WTC11 (cell line): ENCODE measurements around the gene LENG9. TPM values are rescaled to one million over a fixed set of nuclear protein-coding genes. Genes with fewer than 3 reads are reported as not detected.

ENCODE experiments used
- ATAC-seq: fragments of 200-7000 bp; cut with Tn5 transposase; 2 replicates; pipeline ENCODE4 v1.10.0; 2021; ENCODE audit warnings: mild to moderate bottlenecking, moderate library complexity
- CTCF ChIA-PET: fragments of 300-600 bp; sonication (Branson Sonifier 250); formaldehyde crosslinking; loops from one replicate; lab custom pipeline; 2021; ENCODE audit warnings: antibody characterized with exemption; lab: Charles Lee
- POLR2A ChIA-PET: fragments of 350-600 bp; sonication (Branson Sonifier 250); formaldehyde crosslinking; loops from one replicate; lab custom pipeline; 2021; ENCODE audit warnings: antibody characterized with exemption; lab: Charles Lee
- DNase-seq: peaks from one replicate; pipeline ENCODE4 v3.0.0; 2021; ENCODE audit warnings: low spot score
- H3K27ac Mint-ChIP-seq: 2 replicates; pipeline ENCODE4 v1.8.0; 2021; ENCODE audit warnings: mixed read lengths
- H3K27me3 Mint-ChIP-seq: 2 replicates; pipeline ENCODE4 v1.8.0; 2021; ENCODE audit warnings: low read depth, mild to moderate bottlenecking, moderate library complexity, mixed read lengths
- H3K36me3 Mint-ChIP-seq: 2 replicates; pipeline ENCODE4 v1.8.0; 2021; ENCODE audit warnings: mixed read lengths
- H3K4me1 Mint-ChIP-seq: 2 replicates; pipeline ENCODE4 v1.8.0; 2022; ENCODE audit warnings: mixed read lengths
- H3K4me3 Mint-ChIP-seq: 2 replicates; pipeline ENCODE4 v1.8.0; 2021; ENCODE audit warnings: mild to moderate bottlenecking, moderate library complexity, mixed read lengths
- H3K9me3 Mint-ChIP-seq: 2 replicates; pipeline ENCODE4 v1.8.0; 2021; ENCODE audit warnings: mixed read lengths
- CDX4 ChIP-seq: fragments of 250-450 bp; sonication (Bioruptor Pico); IDR thresholded peaks from 2 replicates; pipeline ENCODE4 v1.9.0; 2021; ENCODE audit warnings: moderate library complexity, mild to moderate bottlenecking, inconsistent platforms, borderline replicate concordance
- CREB1 ChIP-seq: sonication (generic); formaldehyde crosslinking; IDR thresholded peaks from 2 replicates; pipeline ENCODE4 v1.8.0; 2023; ENCODE audit warnings: mild to moderate bottlenecking, missing genetic modification reagents
- CREM ChIP-seq: sonication (generic); formaldehyde crosslinking; IDR thresholded peaks from 2 replicates; pipeline ENCODE4 v1.8.1; 2022; ENCODE audit warnings: mild to moderate bottlenecking, missing genetic modification reagents, moderate library complexity
- E2F4 ChIP-seq: sonication (generic); formaldehyde crosslinking; IDR thresholded peaks from 2 replicates; pipeline ENCODE4 v1.8.1; 2022; ENCODE audit warnings: low read depth, mild to moderate bottlenecking, moderate library complexity, missing genetic modification reagents, borderline replicate concordance
- ELF4 ChIP-seq: sonication (generic); formaldehyde crosslinking; IDR thresholded peaks from 2 replicates; pipeline ENCODE4 v1.8.1; 2022; ENCODE audit warnings: low read depth, mild to moderate bottlenecking, moderate library complexity, missing genetic modification reagents
- FOXK1 ChIP-seq: sonication (generic); formaldehyde crosslinking; IDR thresholded peaks from 2 replicates; pipeline ENCODE4 v1.8.0; 2022; ENCODE audit warnings: mild to moderate bottlenecking, moderate library complexity, missing genetic modification reagents
- GRHL2 ChIP-seq: fragments of 250-450 bp; sonication (Bioruptor Pico); IDR thresholded peaks from 2 replicates; pipeline ENCODE4 v1.8.0; 2022; ENCODE audit warnings: mild to moderate bottlenecking, moderate library complexity; ENCODE audit not compliant: insufficient replicate concordance, severe bottlenecking
- HMGA2 ChIP-seq: fragments of 250-450 bp; sonication (Bioruptor Pico); IDR thresholded peaks from 2 replicates; pipeline ENCODE4 v1.4.0; 2021; ENCODE audit warnings: mild to moderate bottlenecking, moderate library complexity
- IRF2 ChIP-seq: sonication (generic); formaldehyde crosslinking; IDR thresholded peaks from 2 replicates; pipeline ENCODE4 v1.8.0; 2022; ENCODE audit warnings: low read depth, missing genetic modification reagents, borderline replicate concordance
- JAZF1 ChIP-seq: fragments of 250-450 bp; sonication (Bioruptor Pico); IDR thresholded peaks from 2 replicates; pipeline ENCODE4 v1.9.0; 2021; ENCODE audit warnings: moderate library complexity, mild to moderate bottlenecking, inconsistent platforms
- KAT7 ChIP-seq: sonication (generic); formaldehyde crosslinking; IDR thresholded peaks from 2 replicates; pipeline ENCODE4 v1.8.1; 2023; ENCODE audit warnings: missing genetic modification reagents, mild to moderate bottlenecking, borderline replicate concordance
- NFE2L1 ChIP-seq: sonication (generic); formaldehyde crosslinking; IDR thresholded peaks from 2 replicates; pipeline ENCODE4 v1.8.1; 2023; ENCODE audit warnings: missing genetic modification reagents
- OVOL2 ChIP-seq: fragments of 250-450 bp; sonication (Bioruptor Pico); IDR thresholded peaks from 2 replicates; pipeline ENCODE4 v1.9.0; 2021; ENCODE audit warnings: mild to moderate bottlenecking, borderline replicate concordance
- SMAD3 ChIP-seq: sonication (generic); formaldehyde crosslinking; IDR thresholded peaks from 2 replicates; pipeline ENCODE4 v1.8.0; 2022; ENCODE audit warnings: missing genetic modification reagents, mild to moderate bottlenecking, borderline replicate concordance
- SMAD4 ChIP-seq: sonication (generic); formaldehyde crosslinking; IDR thresholded peaks from 2 replicates; pipeline ENCODE4 v1.8.0; 2022; ENCODE audit warnings: mild to moderate bottlenecking, missing genetic modification reagents
- TP53 ChIP-seq: sonication (generic); formaldehyde crosslinking; IDR thresholded peaks from 2 replicates; pipeline ENCODE4 v1.8.1; 2023; ENCODE audit warnings: mild to moderate bottlenecking, missing genetic modification reagents
- ZBTB43 ChIP-seq: sonication (generic); formaldehyde crosslinking; IDR thresholded peaks from 2 replicates; pipeline ENCODE4 v1.8.1; 2023; ENCODE audit warnings: mild to moderate bottlenecking, missing genetic modification reagents
- ZMAT4 ChIP-seq: fragments of 250-450 bp; sonication (Bioruptor Pico); IDR thresholded peaks from 2 replicates; pipeline ENCODE4 v1.9.0; 2021; ENCODE audit warnings: mild to moderate bottlenecking
- ZNF219 ChIP-seq: sonication (generic); formaldehyde crosslinking; IDR thresholded peaks from 2 replicates; pipeline ENCODE4 v1.8.0; 2023; ENCODE audit warnings: missing genetic modification reagents, mild to moderate bottlenecking, borderline replicate concordance
- ZNF317 ChIP-seq: sonication (generic); formaldehyde crosslinking; IDR thresholded peaks from 2 replicates; pipeline ENCODE4 v1.8.1; 2023; ENCODE audit warnings: low read depth, mild to moderate bottlenecking, moderate library complexity, missing genetic modification reagents, borderline replicate concordance
- ZNF416 ChIP-seq: fragments of 250-450 bp; sonication (Bioruptor Pico); IDR thresholded peaks from 2 replicates; pipeline ENCODE4 v1.9.0; 2021; ENCODE audit warnings: mild to moderate bottlenecking, inconsistent platforms
- total RNA-seq: library from RNA; stranded (reverse); gene quantifications from 3 replicates; pipeline ENCODE4 v1.2.3, GENCODE V29; 2021
- TF ChIP-seq, protein P1 (sequence below): sonication (generic); formaldehyde crosslinking; IDR thresholded peaks from 2 replicates; pipeline ENCODE4 v1.8.0; 2023; ENCODE audit warnings: mild to moderate bottlenecking, missing genetic modification reagents
- TF ChIP-seq, protein P2 (sequence below): sonication (generic); formaldehyde crosslinking; IDR thresholded peaks from 2 replicates; pipeline ENCODE4 v1.8.1; 2023; ENCODE audit warnings: mild to moderate bottlenecking, moderate library complexity, missing genetic modification reagents

The LENG9 gene
- total RNA-seq, 1 experiment from 2014 or later = 6.1 TPM

DNA sequence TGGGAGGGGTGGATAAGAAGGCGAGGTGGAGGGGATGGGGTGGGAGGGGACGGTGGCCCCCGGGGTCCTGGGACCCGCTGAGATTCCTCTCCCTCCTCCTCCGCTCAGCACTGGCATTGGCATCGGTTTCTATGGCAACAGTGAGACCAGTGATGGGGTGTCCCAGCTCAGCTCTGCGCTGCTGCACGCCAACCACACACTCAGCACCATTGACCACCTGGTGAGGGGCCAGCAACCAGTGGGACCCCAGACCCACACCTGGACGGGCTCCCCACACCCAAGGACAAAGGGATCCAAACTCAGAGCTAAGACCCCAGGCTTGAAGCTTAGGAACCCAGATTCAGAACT, 42.4 kb downstream of the LENG9 start (continued):
- no peak for TF ChIP-seq ZBTB43 (CRISPR knock-in tag)
- TF ChIP-seq IRF2 (CRISPR knock-in tag) = no peak

DNA sequence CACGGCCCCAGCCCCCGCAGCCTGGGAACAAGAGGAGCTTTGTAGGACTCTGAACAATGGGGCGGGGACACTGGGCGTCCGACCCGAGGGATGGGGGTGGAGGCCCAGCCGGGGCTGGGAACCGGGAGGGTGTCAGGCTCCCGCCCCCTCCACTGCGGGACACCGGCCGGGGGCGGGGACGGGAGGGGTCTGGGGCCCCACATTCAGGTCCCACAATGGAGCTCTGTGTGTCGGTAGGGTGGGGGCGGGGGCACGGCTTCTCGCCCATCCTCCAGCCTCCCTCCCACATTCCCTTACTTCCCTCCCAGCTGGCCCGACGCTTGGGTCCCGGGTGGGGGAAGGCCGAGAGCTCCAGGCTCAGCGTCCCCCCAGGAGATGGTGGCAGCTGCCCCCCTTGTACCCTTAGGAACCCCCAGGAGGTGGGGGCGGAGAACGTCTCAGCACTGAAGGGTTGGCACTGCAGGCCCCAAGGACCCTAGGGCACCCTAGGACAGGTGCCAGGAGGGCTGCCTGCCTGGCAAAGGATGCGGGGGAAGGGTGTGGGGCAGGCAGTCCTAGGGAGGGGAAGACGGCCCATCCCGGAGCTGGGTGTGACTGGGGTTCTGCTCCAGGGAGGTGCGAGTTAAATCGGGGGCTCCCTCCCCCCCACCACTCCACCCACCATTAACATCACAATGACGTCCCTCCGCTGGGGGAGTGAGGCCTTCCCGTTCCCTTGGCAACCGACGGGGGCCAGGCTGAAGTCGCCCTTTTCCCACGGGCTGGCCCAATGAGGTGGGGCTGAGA, 43.0 kb downstream of the LENG9 start:
- Mint-ChIP-seq H3K27ac (peak overlapping the region; percentile 55; the same call in 1 of the 2 replicates), H3K36me3 (peaks cover 16% of the 10 kb centered on the region), H3K4me1 (peaks cover 45% of the 10 kb centered on the region), H3K4me3 (peak overlapping the region; percentile 59), H3K27me3 (peaks cover 27% of the 10 kb centered on the region), H3K9me3 (no peaks in the 10 kb centered on the region)
- ATAC-seq (peak; percentile 60), DNase-seq (peak; percentile 89)
- ChIA-PET CTCF (interaction anchor here (0.6 to 5.2 kb wide), 13 partner anchors 10 to 584 kb away, joined by 3 to 66 read pairs (median 5); partner anchors contain the start of gene LENG8), POLR2A (interaction anchor here (0.6 to 3.5 kb wide), 10 partner anchors 9 to 1283 kb away, joined by 3 to 21 read pairs (median 4); partner anchors contain the start of gene LENG9)
- 0 out of 2 replicates have a peak, but pooled peaks have one; percentile 36 for TF ChIP-seq SMAD3 (CRISPR knock-in tag)
- no peak for TF ChIP-seq E2F4
- no peak for TF ChIP-seq ELF4 (CRISPR knock-in tag)
- TF ChIP-seq FOXK1 = no peak
- TF ChIP-seq ZNF219 (CRISPR knock-in tag) = no peak
- TF ChIP-seq SMAD4 = no peak
- TF ChIP-seq OVOL2 (CRISPR knock-in tag) = no peak
- TF ChIP-seq, protein P1, sequence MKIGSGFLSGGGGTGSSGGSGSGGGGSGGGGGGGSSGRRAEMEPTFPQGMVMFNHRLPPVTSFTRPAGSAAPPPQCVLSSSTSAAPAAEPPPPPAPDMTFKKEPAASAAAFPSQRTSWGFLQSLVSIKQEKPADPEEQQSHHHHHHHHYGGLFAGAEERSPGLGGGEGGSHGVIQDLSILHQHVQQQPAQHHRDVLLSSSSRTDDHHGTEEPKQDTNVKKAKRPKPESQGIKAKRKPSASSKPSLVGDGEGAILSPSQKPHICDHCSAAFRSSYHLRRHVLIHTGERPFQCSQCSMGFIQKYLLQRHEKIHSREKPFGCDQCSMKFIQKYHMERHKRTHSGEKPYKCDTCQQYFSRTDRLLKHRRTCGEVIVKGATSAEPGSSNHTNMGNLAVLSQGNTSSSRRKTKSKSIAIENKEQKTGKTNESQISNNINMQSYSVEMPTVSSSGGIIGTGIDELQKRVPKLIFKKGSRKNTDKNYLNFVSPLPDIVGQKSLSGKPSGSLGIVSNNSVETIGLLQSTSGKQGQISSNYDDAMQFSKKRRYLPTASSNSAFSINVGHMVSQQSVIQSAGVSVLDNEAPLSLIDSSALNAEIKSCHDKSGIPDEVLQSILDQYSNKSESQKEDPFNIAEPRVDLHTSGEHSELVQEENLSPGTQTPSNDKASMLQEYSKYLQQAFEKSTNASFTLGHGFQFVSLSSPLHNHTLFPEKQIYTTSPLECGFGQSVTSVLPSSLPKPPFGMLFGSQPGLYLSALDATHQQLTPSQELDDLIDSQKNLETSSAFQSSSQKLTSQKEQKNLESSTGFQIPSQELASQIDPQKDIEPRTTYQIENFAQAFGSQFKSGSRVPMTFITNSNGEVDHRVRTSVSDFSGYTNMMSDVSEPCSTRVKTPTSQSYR = no peak; the same call in 1 of the 2 replicates
- TF ChIP-seq, protein P2, sequence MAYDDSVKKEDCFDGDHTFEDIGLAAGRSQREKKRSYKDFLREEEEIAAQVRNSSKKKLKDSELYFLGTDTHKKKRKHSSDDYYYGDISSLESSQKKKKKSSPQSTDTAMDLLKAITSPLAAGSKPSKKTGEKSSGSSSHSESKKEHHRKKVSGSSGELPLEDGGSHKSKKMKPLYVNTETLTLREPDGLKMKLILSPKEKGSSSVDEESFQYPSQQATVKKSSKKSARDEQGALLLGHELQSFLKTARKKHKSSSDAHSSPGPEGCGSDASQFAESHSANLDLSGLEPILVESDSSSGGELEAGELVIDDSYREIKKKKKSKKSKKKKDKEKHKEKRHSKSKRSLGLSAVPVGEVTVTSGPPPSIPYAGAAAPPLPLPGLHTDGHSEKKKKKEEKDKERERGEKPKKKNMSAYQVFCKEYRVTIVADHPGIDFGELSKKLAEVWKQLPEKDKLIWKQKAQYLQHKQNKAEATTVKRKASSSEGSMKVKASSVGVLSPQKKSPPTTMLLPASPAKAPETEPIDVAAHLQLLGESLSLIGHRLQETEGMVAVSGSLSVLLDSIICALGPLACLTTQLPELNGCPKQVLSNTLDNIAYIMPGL (CRISPR knock-in tag) = no peak
- no peak for TF ChIP-seq JAZF1 (CRISPR knock-in tag)
- TF ChIP-seq HMGA2 (CRISPR knock-in tag) = peak; percentile 23; the same call in 1 of the 2 replicates
- TF ChIP-seq GRHL2 (CRISPR knock-in tag) = no peak
- no peak for TF ChIP-seq CREM (CRISPR knock-in tag)
- TF ChIP-seq ZNF416 (CRISPR knock-in tag) = no peak
- 0 out of 2 replicates have a peak, but pooled peaks have one; percentile 8 for TF ChIP-seq ZNF317 (CRISPR knock-in tag)
- peak; percentile 75; the same call in 1 of the 2 replicates for TF ChIP-seq KAT7 (CRISPR knock-in tag)
- no peak for TF ChIP-seq ZMAT4 (CRISPR knock-in tag)
- TF ChIP-seq CDX4 (CRISPR knock-in tag) = no peak
- no peak for TF ChIP-seq IRF2 (CRISPR knock-in tag)
- no peak for TF ChIP-seq CREB1 (CRISPR knock-in tag)
- no peak for TF ChIP-seq TP53 (CRISPR knock-in tag)
- TF ChIP-seq NFE2L1 (CRISPR knock-in tag) = no peak
